HG02943 (cell line): Measurements from ENCODE around the gene ERMP1.

ENCODE experiments used
- ATAC-seq: cut with Tn5 transposase; IDR thresholded peaks from one replicate; pipeline ENCODE4 v1.9.1; 2021; ENCODE audit warnings: mild to moderate bottlenecking, low read depth, moderate library complexity; ENCODE audit not compliant: unreplicated experiment

The ERMP1 gene

DNA sequence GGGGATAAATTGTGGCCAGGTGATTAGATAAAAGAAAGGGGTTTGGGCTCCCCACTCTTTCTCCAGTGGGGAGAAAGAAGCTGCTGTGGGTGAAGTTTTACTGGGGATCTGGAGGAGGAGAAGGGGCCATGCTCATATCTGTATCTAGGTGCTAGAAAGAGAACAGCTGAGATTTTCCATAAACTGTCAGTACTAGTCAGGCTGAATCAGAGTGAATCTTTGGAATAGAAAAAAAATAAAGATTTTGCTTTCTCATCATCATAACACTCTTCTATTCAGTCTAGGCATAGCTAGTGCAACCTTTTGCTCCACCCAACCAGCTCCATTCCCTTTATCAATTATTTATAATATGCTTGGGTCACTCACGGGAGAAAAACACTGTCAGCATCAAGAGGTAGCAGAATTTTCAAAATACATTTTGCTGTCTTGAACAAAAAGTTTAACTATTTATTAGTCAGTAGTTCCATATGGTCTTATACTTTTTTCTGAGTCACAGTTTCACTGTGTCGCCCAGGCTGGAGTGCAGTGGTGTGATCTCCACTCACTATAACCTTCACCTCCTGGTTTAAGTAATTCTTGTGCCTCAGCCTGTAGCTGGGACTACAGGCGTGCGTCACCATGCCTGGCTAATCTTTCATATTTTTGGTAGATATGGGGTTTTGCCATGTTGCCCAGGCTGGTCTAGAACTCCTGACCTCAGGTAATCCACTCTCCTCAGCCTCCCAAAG is 21.3 kb upstream of the ERMP1 start:
- no peak for ATAC-seq

DNA sequence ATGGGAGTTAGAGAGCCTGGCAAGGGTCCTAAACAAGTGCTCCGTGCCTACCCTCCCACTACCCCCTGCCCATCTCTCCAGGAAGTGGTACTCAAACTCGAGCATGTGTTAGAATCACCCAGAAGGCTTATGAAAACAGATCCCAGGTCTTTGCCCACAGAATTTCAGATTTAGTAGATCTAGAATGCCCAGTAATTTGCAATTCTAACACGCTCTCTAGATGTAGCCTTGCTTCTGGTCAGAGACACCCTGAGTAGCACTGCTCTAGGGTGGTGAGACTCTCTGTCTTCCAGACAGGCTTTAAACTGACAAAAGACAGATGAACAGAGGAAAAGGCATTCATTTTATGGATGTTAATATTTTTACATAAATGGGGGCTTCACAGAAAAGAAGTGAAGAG is 20.7 kb upstream of the ERMP1 start:
- ATAC-seq: no peak

DNA sequence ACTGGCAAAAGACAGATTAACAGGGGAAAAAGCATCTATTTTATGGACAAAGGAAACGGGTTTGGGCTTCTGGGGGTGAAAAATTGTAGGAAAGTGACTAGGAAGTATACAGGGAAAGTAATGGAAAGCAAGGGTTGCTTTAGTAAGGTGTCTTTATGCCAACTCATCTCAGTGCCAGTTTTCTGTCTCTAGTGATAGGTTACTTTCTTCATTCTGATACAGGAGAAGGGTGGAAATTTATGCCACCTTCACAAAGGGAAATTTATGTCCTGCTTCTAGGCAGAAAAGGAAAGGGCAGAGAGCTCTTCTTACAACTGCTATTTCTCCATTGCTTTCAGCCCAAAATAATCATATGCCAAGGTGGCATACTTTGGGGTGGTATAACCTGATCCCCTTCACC is 20.1 kb upstream of the ERMP1 start:
- no peak for ATAC-seq

DNA sequence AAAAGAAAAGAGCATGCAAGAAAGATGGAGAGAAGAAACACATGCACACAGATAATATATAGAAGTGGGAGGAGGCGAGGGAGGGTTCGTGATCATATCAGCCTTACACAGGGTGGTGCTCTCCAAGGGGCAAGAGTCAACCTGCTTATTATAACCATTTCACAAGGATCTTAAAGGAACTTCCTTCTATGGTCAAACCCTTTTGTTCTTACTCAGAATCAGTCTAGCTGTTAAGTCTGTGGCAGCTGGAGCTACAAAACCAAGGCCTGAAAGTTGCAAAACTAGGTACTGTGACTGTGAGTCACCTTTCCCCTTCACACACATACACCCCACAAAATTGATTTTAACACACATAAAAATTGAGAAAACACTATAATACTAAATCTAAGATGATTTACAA is 18.5 kb upstream of the ERMP1 start:
- ATAC-seq: peak; percentile 67

DNA sequence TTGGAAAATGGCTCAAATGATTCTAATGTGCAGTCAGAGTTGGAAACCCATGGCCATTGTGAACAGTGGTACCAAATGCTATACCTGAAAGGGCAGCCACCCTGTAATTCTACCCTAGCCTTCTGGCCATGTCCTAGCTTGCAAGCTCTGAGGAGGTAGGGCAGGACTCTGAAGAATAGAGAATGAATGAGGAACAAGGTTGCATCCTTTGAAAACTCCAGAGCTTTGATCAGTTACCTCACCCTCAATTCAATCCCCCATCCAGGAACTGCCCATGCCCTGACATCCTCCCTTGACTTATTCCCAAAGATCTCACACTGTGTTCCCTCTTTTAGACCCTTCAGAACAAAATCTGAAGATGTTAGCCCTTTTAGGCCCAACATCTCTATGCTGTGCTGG is 17.8 kb upstream of the ERMP1 start:
- ATAC-seq: no peak

DNA sequence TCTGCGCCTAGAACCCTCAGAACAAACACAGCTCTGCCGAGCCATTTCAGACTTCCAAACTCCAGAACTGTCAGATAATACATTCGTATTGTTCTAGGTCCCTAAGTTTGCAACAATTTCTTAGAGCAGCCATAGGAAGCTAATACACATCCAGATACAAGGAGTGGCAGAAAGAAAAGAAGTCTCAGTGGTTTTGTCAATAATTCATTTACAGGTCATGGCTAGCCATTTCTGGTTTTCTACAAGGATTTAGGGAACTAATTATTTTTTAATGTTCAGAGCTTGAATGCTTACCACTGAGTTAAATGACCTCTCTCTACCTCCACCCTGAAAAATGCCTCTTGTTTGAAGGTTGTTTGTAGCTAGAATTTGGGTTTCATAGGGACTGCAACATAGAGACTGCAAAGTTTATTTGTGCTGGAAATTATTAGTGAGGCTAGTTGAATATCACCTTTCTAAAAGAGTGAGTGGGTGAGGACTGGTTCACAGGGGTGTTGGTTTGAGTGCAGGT is 15.5 kb upstream of the ERMP1 start:
- no peak for ATAC-seq

DNA sequence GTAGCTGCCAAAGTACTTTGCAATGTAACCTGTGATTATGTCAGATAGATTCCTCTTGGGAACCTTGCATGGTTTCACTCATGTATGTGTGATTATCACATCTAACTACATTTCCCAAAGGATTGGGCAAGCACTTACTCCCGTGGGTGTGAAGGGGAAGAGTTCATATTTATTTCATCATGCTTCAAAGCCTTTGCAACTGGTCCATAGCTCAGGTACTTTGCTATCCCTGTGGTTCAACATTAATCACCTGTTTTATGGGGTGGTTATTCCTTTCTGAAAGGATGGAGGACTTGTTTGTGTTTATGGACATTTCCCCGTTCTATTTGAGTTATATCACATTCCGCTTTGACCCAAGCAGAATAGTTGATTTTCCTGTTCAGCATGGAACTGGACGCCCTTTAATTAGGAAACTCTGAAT is 13.6 kb upstream of the ERMP1 start:
- no peak for ATAC-seq

DNA sequence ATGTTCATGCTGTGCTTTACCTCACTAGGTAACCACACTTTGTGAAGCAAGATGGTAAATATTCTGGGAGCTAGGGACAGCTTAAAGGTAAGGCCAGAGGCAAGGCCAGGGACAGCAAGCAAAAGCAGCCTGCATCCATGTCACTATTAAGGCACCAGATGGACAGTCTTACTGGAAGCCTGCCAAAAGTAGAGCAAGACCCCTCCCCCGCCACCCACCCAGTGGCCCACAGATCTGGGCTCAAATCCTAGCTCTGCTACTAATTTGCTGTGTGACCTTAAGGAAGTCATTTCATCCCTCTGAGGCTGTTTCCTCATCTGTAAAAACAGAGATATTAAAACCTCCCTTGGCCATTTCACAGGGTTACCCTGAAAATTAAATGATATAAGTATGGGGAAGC is 13.2 kb upstream of the ERMP1 start:
- no peak for ATAC-seq

DNA sequence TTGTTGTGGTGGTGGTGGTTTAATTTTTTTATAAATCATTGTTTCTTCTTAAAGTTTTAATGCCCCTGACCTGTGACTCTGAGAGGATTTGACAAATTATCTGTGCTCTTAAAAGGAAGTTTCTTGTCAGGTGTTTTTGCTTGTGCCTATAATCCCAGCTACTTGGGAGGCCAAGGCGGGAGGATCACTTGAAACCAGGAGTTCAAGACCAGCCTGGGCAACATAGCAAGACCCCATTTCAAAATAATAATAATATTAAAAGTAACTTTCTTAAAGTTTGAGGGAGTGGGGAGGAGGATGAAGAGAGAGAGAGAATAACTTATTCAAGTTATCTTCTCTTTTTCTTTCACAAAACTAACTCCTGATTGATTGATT is 12.2 kb upstream of the ERMP1 start:
- no peak for ATAC-seq

DNA sequence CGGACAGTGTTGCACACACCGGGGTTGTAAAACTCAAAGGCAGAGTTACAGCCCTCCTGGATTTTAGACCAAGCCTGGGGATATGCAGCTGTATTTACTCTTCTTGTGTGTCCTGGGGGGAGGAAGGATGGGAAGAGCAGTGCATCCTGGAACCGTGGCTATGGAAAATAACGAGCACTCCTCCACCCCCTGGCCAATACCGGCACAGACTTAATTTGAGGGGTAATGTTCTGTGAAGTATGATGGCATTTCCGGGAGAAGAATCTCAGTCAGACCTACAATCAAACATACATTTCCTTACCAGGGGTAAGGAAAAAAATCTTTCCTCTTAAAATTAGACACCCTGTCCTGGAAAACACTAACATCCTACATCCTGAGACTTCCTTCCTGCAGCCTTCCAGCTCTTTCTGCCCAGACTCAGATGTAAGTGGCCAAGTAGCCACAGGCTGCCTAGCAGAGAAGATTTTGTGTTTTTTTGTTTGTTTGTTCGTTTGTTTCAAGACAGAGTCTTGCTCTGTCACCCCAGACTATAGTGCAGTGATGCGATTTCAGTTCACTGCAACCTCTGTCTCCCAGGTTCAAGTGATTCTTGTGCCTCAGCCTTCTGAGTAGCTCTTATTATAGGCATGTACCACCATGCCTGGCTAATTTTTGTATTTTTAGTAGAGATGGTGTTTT is 11.0 kb upstream of the ERMP1 start:
- no peak for ATAC-seq

DNA sequence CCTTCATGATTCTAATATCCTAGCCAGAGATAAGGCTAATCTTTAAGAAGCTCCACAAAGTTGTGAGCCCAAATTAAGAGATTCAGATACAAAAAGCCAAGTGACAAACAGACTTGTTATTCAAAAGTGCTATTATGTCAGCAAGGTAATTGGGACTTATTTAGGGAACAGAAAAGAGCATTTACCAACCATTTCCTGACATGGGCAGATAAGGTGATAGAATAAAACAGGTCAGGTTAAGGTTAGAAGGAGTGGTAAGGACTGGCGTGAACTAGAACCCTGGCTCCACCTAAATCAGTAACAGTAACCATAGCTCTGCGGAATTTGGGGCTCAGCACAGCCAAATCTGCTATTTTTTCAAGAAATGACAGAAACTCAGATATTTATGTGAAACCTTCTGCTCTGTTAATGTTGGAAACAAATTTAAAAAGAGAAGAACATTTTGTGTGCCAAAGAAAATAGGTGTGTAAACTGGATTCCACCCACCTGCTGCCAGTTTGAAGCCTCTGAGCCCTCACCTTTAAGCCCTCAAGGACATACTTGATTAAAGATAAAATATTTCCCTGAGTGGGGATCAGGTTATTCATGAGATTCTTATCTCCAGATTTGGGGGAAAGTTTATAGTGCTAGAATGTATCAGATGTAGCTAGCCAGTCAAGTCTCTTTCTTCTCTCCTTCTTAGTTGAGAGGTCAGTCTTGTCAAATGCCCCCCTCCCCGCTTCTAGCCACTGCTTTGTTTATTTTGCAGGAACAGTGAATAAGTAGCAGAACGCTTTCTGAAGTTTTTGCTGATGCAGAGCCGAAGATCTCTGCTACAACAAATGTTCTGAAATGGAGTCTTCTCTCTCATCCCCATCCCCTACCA is 10.2 kb upstream of the ERMP1 start:
- no peak for ATAC-seq

DNA sequence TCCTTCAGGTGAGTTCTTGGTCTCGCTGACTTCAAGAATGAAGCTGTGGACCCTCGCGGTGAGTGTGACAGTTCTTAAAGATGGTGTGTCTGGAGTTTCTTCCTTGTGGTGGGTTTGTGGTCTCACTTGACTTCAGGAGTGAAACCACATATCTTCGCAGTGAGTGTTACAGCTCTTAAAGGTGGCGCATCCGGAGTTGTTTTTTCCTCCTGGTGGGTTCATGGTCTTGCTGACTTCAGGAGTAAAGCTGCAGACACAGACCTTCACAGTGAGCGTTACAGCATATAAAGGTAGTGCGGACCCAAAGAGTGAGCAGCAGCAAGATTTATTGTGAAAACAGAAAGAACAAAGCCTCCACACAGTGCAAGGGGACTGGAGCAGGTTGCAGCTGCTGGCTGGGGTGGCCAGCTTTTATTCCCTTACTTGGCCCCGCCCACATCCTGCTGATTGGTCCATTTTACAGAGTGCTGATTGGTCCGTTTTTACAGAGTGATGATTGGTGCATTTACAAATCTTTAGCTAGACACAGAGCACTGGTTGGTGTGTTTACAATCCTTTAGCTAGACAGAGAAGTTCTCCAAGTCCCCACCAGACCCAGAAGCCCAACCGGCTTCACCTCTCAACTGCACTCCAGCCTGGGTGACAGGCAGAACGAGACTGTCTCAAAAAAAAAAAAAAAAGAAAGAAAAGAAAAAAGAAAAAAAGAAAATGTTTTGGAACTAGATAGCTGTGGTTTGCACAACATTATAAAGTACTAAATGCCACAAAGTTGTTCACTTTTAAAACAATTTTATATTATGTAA is 9.1 kb upstream of the ERMP1 start:
- no peak for ATAC-seq

DNA sequence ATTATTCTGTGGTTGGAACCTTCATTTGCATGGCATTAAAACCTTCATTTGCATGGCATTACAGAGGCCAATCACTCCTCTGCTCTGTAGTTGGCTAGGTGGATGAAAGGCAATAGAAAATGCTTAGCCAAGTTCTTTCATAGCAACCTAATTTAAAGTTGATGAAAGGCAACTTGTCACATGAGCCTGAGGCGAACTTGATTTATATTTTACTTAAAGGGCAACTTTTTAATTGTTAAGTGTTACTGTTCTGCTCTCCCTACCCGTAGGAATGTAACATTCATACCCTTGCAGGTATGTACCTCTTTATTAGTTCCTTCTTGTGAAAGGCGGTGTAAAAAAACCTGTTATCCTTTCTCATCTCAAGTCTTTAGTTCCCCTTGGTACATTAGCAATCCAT is 7.9 kb upstream of the ERMP1 start:
- no peak for ATAC-seq

DNA sequence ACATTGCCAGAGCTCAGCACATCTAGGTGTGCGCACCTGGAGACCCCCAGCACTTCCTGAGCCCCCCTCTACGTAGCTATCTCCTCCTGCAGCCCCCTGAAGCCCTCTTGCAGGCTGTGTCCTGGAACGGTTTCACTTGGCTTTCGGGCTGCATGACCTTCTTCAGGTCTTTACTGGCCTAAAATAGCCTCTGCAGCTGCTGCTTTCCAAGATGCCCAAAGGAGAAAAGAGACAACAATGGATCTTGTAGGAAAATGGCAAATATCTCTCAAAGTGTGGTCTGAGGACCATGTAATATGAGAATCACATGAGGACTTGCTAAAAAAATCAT is 6.6 kb upstream of the ERMP1 start:
- no peak for ATAC-seq

DNA sequence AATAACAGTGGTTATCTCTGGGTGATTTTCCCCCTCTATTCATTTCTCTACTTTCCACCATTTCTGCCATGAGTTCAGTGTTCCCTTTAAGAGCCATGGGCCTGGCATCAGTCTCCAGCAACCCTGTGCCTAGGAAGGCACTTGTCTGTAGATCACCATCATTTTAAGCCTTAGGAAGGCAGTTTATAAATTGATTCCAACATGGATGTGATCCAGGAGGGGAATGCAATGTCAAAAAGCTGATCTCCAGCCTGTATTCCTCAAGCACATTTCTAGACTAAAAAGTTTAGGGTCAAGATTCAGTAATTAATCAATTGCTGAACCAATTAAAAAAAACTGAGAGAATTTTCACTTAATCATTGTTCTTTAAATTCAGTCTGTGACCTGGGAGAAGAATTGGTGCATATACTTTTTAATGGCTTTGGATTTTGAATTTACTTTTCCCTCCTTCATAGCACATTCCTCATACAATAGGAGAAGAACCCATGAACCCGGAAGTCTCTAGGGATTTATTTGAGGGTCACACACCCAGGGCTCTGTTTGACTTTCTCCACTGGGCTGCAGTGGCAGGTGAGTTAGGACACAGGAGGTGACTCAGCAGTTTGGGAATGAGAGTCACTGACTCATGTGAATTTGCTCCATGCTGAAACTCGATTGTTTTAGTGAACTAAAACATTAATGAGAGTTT is 6.1 kb upstream of the ERMP1 start:
- no peak for ATAC-seq

DNA sequence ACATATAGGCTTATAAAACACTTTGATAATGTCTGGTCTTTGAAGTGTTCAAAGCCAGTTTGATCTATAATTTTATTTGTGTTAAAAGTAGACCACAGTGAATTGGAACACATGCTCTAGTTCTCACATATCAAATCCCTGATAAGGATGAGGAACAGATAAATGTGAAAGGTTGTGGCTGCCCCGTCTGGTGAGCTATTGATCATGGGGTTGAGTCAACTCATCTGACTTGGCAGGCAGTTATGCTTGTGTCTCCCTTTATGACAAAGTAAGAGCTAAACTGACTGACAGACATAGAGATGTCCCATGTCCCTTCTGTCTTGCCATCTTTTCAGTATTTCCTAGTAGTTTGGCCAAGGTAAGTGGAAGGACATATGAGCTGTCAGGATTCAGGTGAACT is 2.9 kb upstream of the ERMP1 start:
- no peak for ATAC-seq

DNA sequence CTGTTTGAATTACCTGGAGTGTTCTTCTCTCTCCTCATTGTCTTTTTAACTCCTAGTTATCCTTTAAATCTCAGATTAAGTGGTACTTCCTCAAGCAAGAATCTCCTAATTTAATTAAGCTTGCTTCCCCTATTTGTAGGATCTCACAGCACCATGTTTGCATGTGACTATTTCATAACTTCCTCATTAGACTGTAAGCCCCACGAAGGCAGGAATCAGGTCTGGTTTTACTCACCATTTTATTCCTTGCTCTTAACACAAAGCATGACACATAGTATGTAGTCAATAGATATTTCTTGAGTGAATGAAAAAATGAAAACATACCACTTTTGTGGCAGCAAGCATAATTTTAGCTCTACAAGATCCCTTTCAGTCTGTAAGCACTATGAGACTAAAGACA is 1.3 kb upstream of the ERMP1 start:
- no peak for ATAC-seq

DNA sequence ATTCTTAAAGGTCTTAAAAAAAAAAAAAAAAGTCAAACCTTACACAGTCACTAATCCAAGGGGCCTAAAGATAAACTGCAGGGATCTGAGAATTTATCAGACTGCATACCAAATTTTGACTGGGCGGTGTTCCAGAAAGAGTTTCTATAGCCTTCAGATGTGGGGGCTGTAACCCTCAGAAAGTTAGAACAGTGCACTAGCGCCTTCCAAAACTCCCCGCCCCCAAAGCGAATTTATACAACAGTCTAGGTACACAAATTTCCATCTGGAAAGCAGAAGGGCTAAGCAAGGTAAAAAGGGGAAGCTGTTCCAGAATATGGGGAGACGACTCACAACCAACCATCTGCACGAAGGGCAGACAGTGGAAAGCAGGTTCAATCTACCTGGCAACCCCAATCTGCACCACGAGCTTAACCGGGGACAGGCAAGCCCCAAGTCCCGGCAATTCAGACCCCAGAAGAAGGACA is 813 bp downstream of the ERMP1 start:
- peak; percentile 31 for ATAC-seq

DNA sequence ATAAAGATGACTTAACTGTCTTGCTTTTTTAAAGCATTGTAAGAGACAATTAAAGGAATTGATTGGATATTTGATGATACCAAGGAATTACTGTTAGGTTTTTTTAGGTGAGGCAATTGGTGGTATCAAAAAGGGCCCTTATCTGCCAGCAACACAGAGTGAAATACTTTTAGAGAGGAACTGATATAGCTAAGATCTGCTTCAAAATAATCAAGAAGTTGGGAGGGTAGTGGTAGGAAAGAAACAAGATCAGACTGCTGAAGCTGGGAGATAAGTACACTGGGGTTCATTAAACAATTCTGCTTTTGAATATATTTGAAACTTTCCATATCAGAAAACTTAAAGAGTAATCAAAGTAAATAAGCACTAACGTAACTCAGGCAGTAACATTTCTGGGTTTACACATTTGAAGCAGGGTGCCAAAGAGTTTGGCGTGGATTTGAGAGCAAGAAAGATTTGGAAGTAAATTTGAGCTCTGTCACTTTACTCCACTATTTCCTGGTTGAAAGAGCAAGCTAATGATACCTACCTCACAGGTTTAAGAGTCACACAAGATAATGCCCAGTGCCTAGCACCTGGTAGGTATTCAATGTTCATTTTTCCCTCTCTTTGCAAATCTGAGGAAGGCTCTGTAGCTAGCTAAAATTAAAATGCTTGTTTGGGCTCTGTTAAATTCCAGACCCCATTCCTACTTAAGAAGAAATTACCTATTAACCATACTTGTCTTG is 6.9 kb downstream of the ERMP1 start:
- ATAC-seq: no peak
